Activated T-cell treated with anti-CD3 and anti-CD28 coated beads, Interleukin-2, amount 50 U/mL, for 24 hours (primary cell): Measurements from ENCODE around the gene ARMC2.
A peak's percentile ranks its signal among the peaks of the same experiment; 100 is the strongest.
"Not testable (repeated sequence)": the region's sequence is repeated elsewhere in the genome, so short reads cannot be mapped to it uniquely, and the experiment has no call there.

ENCODE experiments used
- DNase-seq: peaks from one replicate; pipeline ENCODE4 v3.0.0-alpha.2; 2020
- H3K27ac Mint-ChIP-seq: 2 replicates; pipeline ENCODE4 v1.8.0; 2020; ENCODE audit warnings: mild to moderate bottlenecking, mixed read lengths
- H3K27me3 Mint-ChIP-seq: 2 replicates; pipeline ENCODE4 v1.8.0; 2020; ENCODE audit warnings: mixed read lengths
- H3K36me3 Mint-ChIP-seq: 2 replicates; pipeline ENCODE4 v1.8.0; 2020; ENCODE audit warnings: low read depth, mixed read lengths
- H3K4me1 Mint-ChIP-seq: 2 replicates; pipeline ENCODE4 v1.8.0; 2020; ENCODE audit warnings: low read depth, mixed read lengths
- H3K4me3 Mint-ChIP-seq: 2 replicates; pipeline ENCODE4 v1.8.0; 2020; ENCODE audit warnings: mild to moderate bottlenecking, moderate library complexity, mixed read lengths
- H3K9me3 Mint-ChIP-seq: 2 replicates; pipeline ENCODE4 v1.8.0; 2020; ENCODE audit warnings: mixed read lengths

Gene ARMC2

GRCh38 chr6:108958900-108959770 is 110.9 kb downstream of the ARMC2 start:
- H3K4me1 Mint-ChIP-seq, result peaks cover 18% of the 10 kb centered on the region
- no peaks in the 10 kb centered on the region for H3K27me3 Mint-ChIP-seq
- no peak for DNase-seq
- H3K27ac Mint-ChIP-seq, result no peak overlapping the region
- H3K4me3 Mint-ChIP-seq, result no peak overlapping the region
- H3K9me3 Mint-ChIP-seq, result no peaks in the 10 kb centered on the region
- no peaks in the 10 kb centered on the region for H3K36me3 Mint-ChIP-seq

GRCh38 chr6:108959972-108960582 is 111.9 kb downstream of the ARMC2 start:
- Mint-ChIP-seq H3K9me3 (no peaks in the 10 kb centered on the region), H3K27me3 (no peaks in the 10 kb centered on the region), H3K4me1 (peaks cover 17% of the 10 kb centered on the region), H3K36me3 (no peaks in the 10 kb centered on the region), H3K27ac (no peak overlapping the region), H3K4me3 (no peak overlapping the region)
- no peak for DNase-seq

- no peak for DNase-seq
- Mint-ChIP-seq H3K27me3 (no peaks in the 10 kb centered on the region), H3K4me1 (peaks cover 13% of the 10 kb centered on the region), H3K4me3 (no peak overlapping the region), H3K9me3 (no peaks in the 10 kb centered on the region), H3K27ac (no peak overlapping the region), H3K36me3 (no peaks in the 10 kb centered on the region)
These were observed 112.4 kb downstream of the ARMC2 start for GRCh38 chr6:108960601-108961000.

- no peak for DNase-seq
- Mint-ChIP-seq H3K27ac (no peak overlapping the region), H3K4me1 (peaks cover 9% of the 10 kb centered on the region), H3K36me3 (no peaks in the 10 kb centered on the region), H3K27me3 (no peaks in the 10 kb centered on the region), H3K9me3 (no peaks in the 10 kb centered on the region), H3K4me3 (no peak overlapping the region)
These were observed 112.9 kb downstream of the ARMC2 start for GRCh38 chr6:108961077-108961476.

- H3K27me3 Mint-ChIP-seq, result no peaks in the 10 kb centered on the region
- H3K9me3 Mint-ChIP-seq, result no peaks in the 10 kb centered on the region
- no peak for DNase-seq
- H3K27ac Mint-ChIP-seq, result no peak overlapping the region
- peaks cover 14% of the 10 kb centered on the region for H3K4me1 Mint-ChIP-seq
- no peaks in the 10 kb centered on the region for H3K36me3 Mint-ChIP-seq
- no peak overlapping the region for H3K4me3 Mint-ChIP-seq
These were observed 113.8 kb downstream of the ARMC2 start for GRCh38 chr6:108961985-108962384.

GRCh38 chr6:108966251-108966650 is 118.0 kb downstream of the ARMC2 start:
- Mint-ChIP-seq H3K27me3 (no peaks in the 10 kb centered on the region), H3K27ac (no peak overlapping the region), H3K4me3 (no peak overlapping the region), H3K9me3 (no peaks in the 10 kb centered on the region), H3K4me1 (peaks cover 11% of the 10 kb centered on the region), H3K36me3 (no peaks in the 10 kb centered on the region)
- no peak for DNase-seq

GRCh38 chr6:108966855-108967755 is 118.9 kb downstream of the ARMC2 start:
- H3K36me3 Mint-ChIP-seq, result no peaks in the 10 kb centered on the region
- DNase-seq, result no peak
- H3K4me1 Mint-ChIP-seq, result peaks cover 11% of the 10 kb centered on the region
- no peaks in the 10 kb centered on the region for H3K9me3 Mint-ChIP-seq
- H3K4me3 Mint-ChIP-seq, result no peak overlapping the region
- no peaks in the 10 kb centered on the region for H3K27me3 Mint-ChIP-seq
- H3K27ac Mint-ChIP-seq, result peak overlapping the region; percentile 51

- Mint-ChIP-seq H3K4me3 (no peak overlapping the region), H3K36me3 (no peaks in the 10 kb centered on the region), H3K9me3 (no peaks in the 10 kb centered on the region), H3K4me1 (peaks cover 11% of the 10 kb centered on the region), H3K27ac (no peak overlapping the region), H3K27me3 (no peaks in the 10 kb centered on the region)
- no peak for DNase-seq
These were observed 120.4 kb downstream of the ARMC2 start for GRCh38 chr6:108968325-108969316.

- no peaks in the 10 kb centered on the region for H3K9me3 Mint-ChIP-seq
- H3K4me3 Mint-ChIP-seq, result no peak overlapping the region
- DNase-seq, result no peak
- H3K36me3 Mint-ChIP-seq, result no peaks in the 10 kb centered on the region
- H3K4me1 Mint-ChIP-seq, result peaks cover 11% of the 10 kb centered on the region
- no peaks in the 10 kb centered on the region for H3K27me3 Mint-ChIP-seq
- no peak overlapping the region for H3K27ac Mint-ChIP-seq
These were observed 121.6 kb downstream of the ARMC2 start for GRCh38 chr6:108969776-108970175.

GRCh38 chr6:108974201-108974600 is 126.0 kb downstream of the ARMC2 start:
- no peaks in the 10 kb centered on the region for H3K27me3 Mint-ChIP-seq
- no peak overlapping the region for H3K27ac Mint-ChIP-seq
- H3K9me3 Mint-ChIP-seq, result peaks cover 9% of the 10 kb centered on the region
- peaks cover 10% of the 10 kb centered on the region for H3K36me3 Mint-ChIP-seq
- H3K4me3 Mint-ChIP-seq, result no peak overlapping the region
- DNase-seq, result no peak
- H3K4me1 Mint-ChIP-seq, result peaks cover 3% of the 10 kb centered on the region

- not testable (repeated sequence) for DNase-seq, H3K27ac Mint-ChIP-seq, H3K4me3 Mint-ChIP-seq, H3K27me3 Mint-ChIP-seq, H3K4me1 Mint-ChIP-seq
- peaks cover 23% of the 10 kb centered on the region for H3K36me3 Mint-ChIP-seq
- peaks cover 24% of the 10 kb centered on the region for H3K9me3 Mint-ChIP-seq
These were observed 130.4 kb downstream of the ARMC2 start for GRCh38 chr6:108978638-108979037.

- Mint-ChIP-seq H3K36me3 (peaks cover 43% of the 10 kb centered on the region), H3K27me3 (no peaks in the 10 kb centered on the region), H3K9me3 (peaks cover 14% of the 10 kb centered on the region), H3K4me1 (no peaks in the 10 kb centered on the region), H3K27ac (no peak overlapping the region), H3K4me3 (no peak overlapping the region)
- DNase-seq, result no peak
These were observed 134.2 kb downstream of the ARMC2 start for GRCh38 chr6:108982154-108983113.

GRCh38 chr6:108983151-108983550 is 134.9 kb downstream of the ARMC2 start:
- Mint-ChIP-seq H3K4me1 (no peaks in the 10 kb centered on the region), H3K9me3 (peaks cover 14% of the 10 kb centered on the region), H3K27ac (no peak overlapping the region), H3K36me3 (peaks cover 49% of the 10 kb centered on the region), H3K4me3 (no peak overlapping the region), H3K27me3 (no peaks in the 10 kb centered on the region)
- DNase-seq, result no peak
